T-helper 2 cell treated with Interferon-gamma antibody and Interleukin-4, amounts not matched to agents 5 μg/mL and 100 μg/mL, for 36 hours (primary cell): Measurements from ENCODE around the gene TANC1.

Experiments used
- DNase-seq: peaks from one replicate; pipeline ENCODE4 v3.0.0; 2021; ENCODE audit warnings: low spot score
- H3K27ac Mint-ChIP-seq: one replicate; pipeline ENCODE4 v1.8.0; 2021; ENCODE audit warnings: mild to moderate bottlenecking, mixed read lengths
- H3K27me3 Mint-ChIP-seq: one replicate; pipeline ENCODE4 v1.8.0; 2021; ENCODE audit warnings: low read depth, mixed read lengths
- H3K36me3 Mint-ChIP-seq: one replicate; pipeline ENCODE4 v1.8.0; 2021; ENCODE audit warnings: low read depth, mixed read lengths
- H3K4me1 Mint-ChIP-seq: one replicate; pipeline ENCODE4 v1.8.0; 2021; ENCODE audit warnings: low read depth, mixed read lengths
- H3K4me3 Mint-ChIP-seq: one replicate; pipeline ENCODE4 v1.8.0; 2022; ENCODE audit warnings: mild to moderate bottlenecking, moderate library complexity, mixed read lengths
- H3K9me3 Mint-ChIP-seq: one replicate; pipeline ENCODE4 v1.8.0; 2021; ENCODE audit warnings: mixed read lengths

The TANC1 gene

GRCh38 chr2:159010963-159011362, 42.5 kb downstream of the TANC1 start:
- H3K4me3 Mint-ChIP-seq = no peak overlapping the region
- H3K36me3 Mint-ChIP-seq = peaks cover under 1% of the 10 kb centered on the region
- DNase-seq = no peak
- no peak overlapping the region for H3K27ac Mint-ChIP-seq
- peaks cover 11% of the 10 kb centered on the region for H3K9me3 Mint-ChIP-seq
- H3K4me1 Mint-ChIP-seq = no peaks in the 10 kb centered on the region
- no peaks in the 10 kb centered on the region for H3K27me3 Mint-ChIP-seq

DNA sequence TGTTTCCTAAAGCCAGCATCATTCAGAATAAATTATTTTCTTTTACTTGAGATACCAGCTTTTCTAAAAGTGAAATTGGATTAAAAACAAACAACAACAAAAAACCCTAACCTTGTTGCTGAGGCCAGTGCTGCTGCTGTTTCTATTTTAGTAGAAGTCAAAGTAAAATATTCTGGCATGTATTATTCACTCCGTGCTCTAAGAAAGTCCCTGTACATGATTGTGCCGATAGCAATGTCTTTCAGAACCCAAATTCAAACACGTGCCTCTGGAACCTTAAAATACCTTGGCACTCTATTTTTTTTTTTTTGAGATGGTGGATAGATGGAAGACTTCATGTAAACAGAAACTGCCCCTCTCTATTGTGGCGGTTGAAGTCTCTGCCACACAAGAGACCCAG, 43.7 kb downstream of the TANC1 start:
- Mint-ChIP-seq H3K9me3 (peaks cover 17% of the 10 kb centered on the region), H3K4me3 (no peak overlapping the region), H3K36me3 (peaks cover 1% of the 10 kb centered on the region), H3K27ac (no peak overlapping the region), H3K27me3 (no peaks in the 10 kb centered on the region), H3K4me1 (no peaks in the 10 kb centered on the region)
- DNase-seq = no peak

DNA sequence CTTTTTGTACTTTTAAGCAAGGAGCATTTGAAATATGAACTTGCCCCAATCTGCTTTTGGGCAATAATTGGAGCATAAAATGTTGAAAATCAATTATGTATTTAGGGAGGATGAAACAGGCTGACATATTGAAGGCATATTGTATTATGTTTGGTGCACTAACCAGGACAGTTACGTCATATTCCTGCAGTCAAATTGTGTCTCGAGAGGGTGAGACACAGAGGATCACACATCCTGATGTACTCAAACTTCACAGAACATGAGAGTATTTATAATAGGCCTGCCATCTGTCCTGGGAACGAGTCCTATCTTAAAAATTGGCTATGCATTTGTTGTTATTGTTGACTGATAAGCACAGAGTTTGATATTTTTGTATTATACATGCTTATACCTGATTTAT, 44.7 kb downstream of the TANC1 start:
- no peak overlapping the region for H3K27ac Mint-ChIP-seq
- peaks cover 1% of the 10 kb centered on the region for H3K36me3 Mint-ChIP-seq
- H3K9me3 Mint-ChIP-seq = peaks cover 17% of the 10 kb centered on the region
- no peaks in the 10 kb centered on the region for H3K27me3 Mint-ChIP-seq
- H3K4me3 Mint-ChIP-seq = no peak overlapping the region
- no peak for DNase-seq
- H3K4me1 Mint-ChIP-seq = no peaks in the 10 kb centered on the region

DNA sequence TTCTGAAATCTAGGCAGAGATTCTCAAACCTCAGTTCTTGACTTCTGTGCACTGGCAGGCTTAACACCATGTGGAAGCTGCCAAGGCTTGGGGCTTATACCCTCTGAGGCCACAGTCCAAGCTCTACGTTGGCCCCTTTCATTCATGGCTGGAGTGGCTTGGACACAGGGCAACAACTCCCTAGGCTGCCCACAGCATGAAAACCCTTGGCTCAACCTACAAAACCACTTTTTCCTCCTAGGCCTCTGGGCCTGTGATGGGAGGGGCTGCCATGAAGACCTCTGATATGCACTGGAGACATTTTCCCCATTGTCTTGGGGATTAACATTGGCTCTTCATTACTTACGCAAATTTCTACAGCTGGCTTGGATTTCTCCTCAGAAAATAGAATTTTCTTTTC, 46.7 kb downstream of the TANC1 start:
- no peak for DNase-seq
- no peaks in the 10 kb centered on the region for H3K4me1 Mint-ChIP-seq
- H3K27ac Mint-ChIP-seq = no peak overlapping the region
- H3K27me3 Mint-ChIP-seq = no peaks in the 10 kb centered on the region
- H3K36me3 Mint-ChIP-seq = peaks cover 1% of the 10 kb centered on the region
- H3K9me3 Mint-ChIP-seq = peaks cover 17% of the 10 kb centered on the region
- H3K4me3 Mint-ChIP-seq = no peak overlapping the region

- no peak for DNase-seq
- no peaks in the 10 kb centered on the region for H3K4me1 Mint-ChIP-seq
- no peaks in the 10 kb centered on the region for H3K27me3 Mint-ChIP-seq
- peaks cover 17% of the 10 kb centered on the region for H3K9me3 Mint-ChIP-seq
- no peak overlapping the region for H3K4me3 Mint-ChIP-seq
- no peak overlapping the region for H3K27ac Mint-ChIP-seq
- H3K36me3 Mint-ChIP-seq = peaks cover 1% of the 10 kb centered on the region
Measured at GRCh38 chr2:159015823-159016222, 47.4 kb downstream of the TANC1 start.

DNA sequence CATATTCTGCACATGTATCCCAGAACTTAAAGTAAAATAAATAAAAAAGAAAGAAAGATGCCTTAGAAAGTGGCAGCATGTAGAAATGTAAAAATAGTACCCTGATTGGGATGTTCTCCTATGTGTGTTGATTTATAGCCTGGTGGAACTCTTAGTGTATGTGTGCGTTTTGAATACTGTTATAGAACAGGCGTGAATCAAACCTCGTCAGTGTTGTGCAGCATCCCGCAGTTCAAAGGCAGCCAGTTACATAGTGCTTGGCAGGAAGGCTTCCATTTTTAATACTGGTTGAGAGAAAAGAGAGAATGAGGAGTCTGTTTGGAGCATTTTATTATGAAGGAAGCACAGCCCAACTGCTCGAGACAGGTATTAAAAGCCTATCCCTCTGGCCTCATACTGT, 49.4 kb downstream of the TANC1 start:
- no peak for DNase-seq
- peaks cover 1% of the 10 kb centered on the region for H3K36me3 Mint-ChIP-seq
- peaks cover 17% of the 10 kb centered on the region for H3K9me3 Mint-ChIP-seq
- no peak overlapping the region for H3K4me3 Mint-ChIP-seq
- H3K27ac Mint-ChIP-seq = no peak overlapping the region
- no peaks in the 10 kb centered on the region for H3K27me3 Mint-ChIP-seq
- no peaks in the 10 kb centered on the region for H3K4me1 Mint-ChIP-seq

- no peaks in the 10 kb centered on the region for H3K4me1 Mint-ChIP-seq
- H3K27me3 Mint-ChIP-seq = no peaks in the 10 kb centered on the region
- H3K36me3 Mint-ChIP-seq = peaks cover 1% of the 10 kb centered on the region
- no peak overlapping the region for H3K27ac Mint-ChIP-seq
- DNase-seq = no peak
- no peak overlapping the region for H3K4me3 Mint-ChIP-seq
- H3K9me3 Mint-ChIP-seq = peaks cover 16% of the 10 kb centered on the region
Measured at GRCh38 chr2:159019021-159019420, 50.6 kb downstream of the TANC1 start.

DNA sequence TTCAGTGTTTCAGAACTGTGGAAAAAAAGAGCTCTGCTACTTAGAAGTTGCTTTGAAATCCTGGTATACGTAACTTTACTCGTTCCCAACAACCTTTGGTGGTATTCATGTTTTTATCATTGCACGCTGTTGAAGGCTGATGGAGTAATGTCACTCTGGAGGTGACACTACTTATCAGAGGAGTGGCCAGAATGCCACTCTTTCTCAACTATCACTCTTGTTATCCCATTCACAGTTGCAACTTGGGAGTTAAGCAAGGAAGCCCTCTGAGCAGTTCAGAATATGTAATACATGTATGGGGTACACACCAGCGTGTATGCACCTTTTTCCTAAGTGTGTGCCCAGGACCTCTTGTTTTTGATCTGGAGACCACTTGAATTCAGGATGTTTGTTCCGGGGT, 53.6 kb downstream of the TANC1 start:
- Mint-ChIP-seq H3K27ac (no peak overlapping the region), H3K27me3 (no peaks in the 10 kb centered on the region), H3K4me3 (no peak overlapping the region), H3K9me3 (peaks cover under 1% of the 10 kb centered on the region), H3K4me1 (peaks cover 2% of the 10 kb centered on the region), H3K36me3 (no peaks in the 10 kb centered on the region)
- DNase-seq = no peak

DNA sequence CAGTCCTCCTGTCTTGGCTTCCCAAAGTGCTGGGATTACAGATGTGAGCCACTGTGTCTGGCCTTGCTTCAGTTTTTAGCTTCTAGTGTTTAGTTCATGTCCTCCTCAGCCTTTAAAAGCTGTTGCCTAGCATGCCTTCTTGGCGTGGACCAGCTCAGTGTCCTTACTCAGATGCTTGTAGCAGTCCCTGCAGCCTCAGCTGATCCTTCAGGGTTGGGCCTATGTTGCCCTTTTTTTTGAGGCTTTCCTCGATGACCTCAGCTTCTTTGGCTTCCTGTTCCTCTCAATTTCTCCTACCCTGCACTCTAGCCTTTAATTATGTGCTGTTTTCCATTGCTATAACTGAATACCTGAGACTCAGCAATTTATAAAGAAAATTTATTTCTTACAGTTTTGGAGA, 57.7 kb downstream of the TANC1 start:
- H3K36me3 Mint-ChIP-seq = no peaks in the 10 kb centered on the region
- H3K4me3 Mint-ChIP-seq = no peak overlapping the region
- no peak for DNase-seq
- H3K27me3 Mint-ChIP-seq = peaks cover 2% of the 10 kb centered on the region
- peaks cover 2% of the 10 kb centered on the region for H3K4me1 Mint-ChIP-seq
- H3K9me3 Mint-ChIP-seq = no peaks in the 10 kb centered on the region
- no peak overlapping the region for H3K27ac Mint-ChIP-seq

DNA sequence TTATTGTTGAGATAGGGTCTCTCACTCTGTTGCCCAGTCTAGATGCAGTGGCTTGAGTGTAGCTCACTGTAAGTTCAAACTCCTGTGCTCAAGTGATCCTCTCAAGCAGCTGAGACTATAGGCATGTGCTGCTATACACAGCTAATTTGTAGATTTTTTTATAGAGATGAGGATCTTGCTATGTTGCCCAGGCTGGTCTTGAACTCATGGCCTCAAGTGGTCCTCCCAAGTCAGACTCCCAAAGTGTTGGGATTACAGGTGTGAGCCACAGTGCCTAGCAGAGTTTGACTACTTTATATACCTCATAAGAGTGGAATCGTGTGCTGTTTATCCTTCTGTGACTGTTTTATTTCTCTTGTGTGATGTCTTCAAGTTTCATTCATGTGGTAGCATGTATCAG, 60.3 kb downstream of the TANC1 start:
- H3K36me3 Mint-ChIP-seq = no peaks in the 10 kb centered on the region
- no peak for DNase-seq
- no peak overlapping the region for H3K4me3 Mint-ChIP-seq
- no peak overlapping the region for H3K27ac Mint-ChIP-seq
- H3K27me3 Mint-ChIP-seq = peaks cover 5% of the 10 kb centered on the region
- H3K4me1 Mint-ChIP-seq = peaks cover 2% of the 10 kb centered on the region
- H3K9me3 Mint-ChIP-seq = no peaks in the 10 kb centered on the region

DNA sequence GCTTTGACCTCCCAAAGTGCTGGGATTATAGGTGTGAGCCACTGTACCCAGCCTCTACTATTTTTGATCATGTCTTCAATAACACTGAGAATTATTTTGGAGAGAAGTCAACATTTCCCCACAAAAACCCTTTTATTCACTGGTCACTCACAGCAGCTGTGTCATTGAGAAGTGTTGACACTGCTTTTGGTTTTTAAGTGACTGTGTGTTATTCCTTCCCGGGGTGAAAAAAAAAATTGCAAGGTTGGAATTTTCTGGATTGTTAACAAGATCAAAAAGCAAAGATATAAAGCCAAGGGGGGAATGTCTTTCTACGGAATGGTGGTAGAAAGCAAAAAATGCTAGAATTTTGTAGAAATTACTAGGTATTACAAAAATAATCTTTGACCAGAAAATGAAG, 61.5 kb downstream of the TANC1 start:
- Mint-ChIP-seq H3K4me3 (no peak overlapping the region), H3K27me3 (peaks cover 5% of the 10 kb centered on the region), H3K36me3 (no peaks in the 10 kb centered on the region), H3K4me1 (peaks cover 2% of the 10 kb centered on the region), H3K9me3 (no peaks in the 10 kb centered on the region), H3K27ac (no peak overlapping the region)
- no peak for DNase-seq

DNA sequence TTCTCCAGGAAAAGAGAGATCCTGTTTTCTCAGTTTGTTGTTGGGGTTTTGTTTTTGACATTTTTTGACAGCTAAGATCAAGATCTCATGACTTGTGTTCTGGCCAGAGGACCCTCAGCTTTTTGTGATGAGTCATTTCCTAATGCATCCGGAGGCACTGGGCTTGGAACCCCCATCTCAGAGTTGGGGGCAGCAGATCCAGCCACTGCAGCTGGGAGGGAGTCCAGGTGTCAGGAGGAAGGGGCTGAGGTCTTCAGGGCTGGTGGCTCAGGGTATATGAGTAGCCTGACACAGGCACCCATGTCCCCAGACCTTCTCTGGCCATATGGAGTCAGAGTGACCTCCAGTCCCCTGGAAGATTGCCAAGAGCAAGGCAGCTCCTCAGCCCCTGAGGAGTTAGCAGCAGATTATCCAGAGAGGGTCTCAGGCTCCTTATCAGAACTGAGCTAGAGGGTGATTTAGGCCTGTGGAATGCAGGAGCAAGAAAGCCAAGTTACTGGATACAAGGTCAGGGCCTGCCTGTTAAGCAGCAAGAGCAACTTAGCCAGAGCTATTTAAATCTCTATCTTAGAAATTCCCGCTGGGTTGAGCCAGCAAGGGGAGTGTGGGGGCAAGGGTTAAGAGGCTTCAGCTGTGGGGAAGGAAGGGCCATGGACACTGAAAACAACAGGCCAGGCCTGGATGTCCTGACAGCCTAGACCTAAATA, 62.4 kb downstream of the TANC1 start:
- Mint-ChIP-seq H3K9me3 (no peaks in the 10 kb centered on the region), H3K36me3 (no peaks in the 10 kb centered on the region), H3K27ac (no peak overlapping the region), H3K4me3 (no peak overlapping the region), H3K27me3 (peaks cover 5% of the 10 kb centered on the region), H3K4me1 (no peaks in the 10 kb centered on the region)
- DNase-seq = no peak

DNA sequence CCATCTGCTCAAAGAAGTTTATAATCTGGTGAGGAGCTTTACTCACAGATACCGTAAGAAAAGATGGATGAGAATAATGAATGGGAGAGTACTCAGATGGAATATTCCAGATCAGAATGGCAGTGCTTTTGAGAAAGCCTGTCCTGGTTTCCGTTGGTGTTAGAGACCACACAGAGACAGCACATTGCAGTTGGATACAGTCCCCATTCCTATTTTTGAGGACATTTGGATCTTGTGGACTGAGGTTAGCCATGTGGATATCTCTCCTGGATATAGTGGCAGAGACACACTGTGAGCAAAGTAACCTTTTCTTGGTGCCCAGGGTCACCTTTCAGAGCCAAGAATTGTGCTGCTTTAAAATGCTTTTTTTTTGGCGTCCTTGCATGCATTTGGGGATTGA, 63.7 kb downstream of the TANC1 start:
- H3K4me3 Mint-ChIP-seq = no peak overlapping the region
- no peak overlapping the region for H3K27ac Mint-ChIP-seq
- DNase-seq = no peak
- no peaks in the 10 kb centered on the region for H3K4me1 Mint-ChIP-seq
- H3K36me3 Mint-ChIP-seq = no peaks in the 10 kb centered on the region
- H3K27me3 Mint-ChIP-seq = peaks cover 5% of the 10 kb centered on the region
- H3K9me3 Mint-ChIP-seq = no peaks in the 10 kb centered on the region

GRCh38 chr2:159032580-159032979, 64.1 kb downstream of the TANC1 start:
- no peaks in the 10 kb centered on the region for H3K9me3 Mint-ChIP-seq
- no peaks in the 10 kb centered on the region for H3K4me1 Mint-ChIP-seq
- H3K27me3 Mint-ChIP-seq = peaks cover 5% of the 10 kb centered on the region
- no peak overlapping the region for H3K27ac Mint-ChIP-seq
- H3K36me3 Mint-ChIP-seq = no peaks in the 10 kb centered on the region
- no peak for DNase-seq
- H3K4me3 Mint-ChIP-seq = no peak overlapping the region

- no peaks in the 10 kb centered on the region for H3K4me1 Mint-ChIP-seq
- no peaks in the 10 kb centered on the region for H3K36me3 Mint-ChIP-seq
- DNase-seq = no peak
- H3K4me3 Mint-ChIP-seq = no peak overlapping the region
- H3K27ac Mint-ChIP-seq = no peak overlapping the region
- H3K27me3 Mint-ChIP-seq = peaks cover 9% of the 10 kb centered on the region
- H3K9me3 Mint-ChIP-seq = no peaks in the 10 kb centered on the region
Measured at GRCh38 chr2:159034713-159035112, 66.3 kb downstream of the TANC1 start.
